AG10803 (cell line): ENCODE measurements around the gene DDX31.
"Not testable (repeated sequence)": the region's sequence is repeated elsewhere in the genome, so short reads cannot be mapped to it uniquely, and the experiment has no call there.

ENCODE experiments used
- DNase-seq: peaks from one replicate; pipeline ENCODE4 v3.0.0; 2010; ENCODE audit warnings: low read depth
- H3K4me3 ChIP-seq: 2 replicates; pipeline ENCODE4 v1.5.1; 2011; ENCODE audit warnings: mild to moderate bottlenecking, low read length, control low read depth
- TF ChIP-seq, protein P1 (sequence below): conservative IDR thresholded peaks from 2 replicates; pipeline ENCODE4 v1.5.1; 2011; ENCODE audit warnings: mild to moderate bottlenecking, low read length, control low read depth, inconsistent platforms

Gene DDX31

DNA sequence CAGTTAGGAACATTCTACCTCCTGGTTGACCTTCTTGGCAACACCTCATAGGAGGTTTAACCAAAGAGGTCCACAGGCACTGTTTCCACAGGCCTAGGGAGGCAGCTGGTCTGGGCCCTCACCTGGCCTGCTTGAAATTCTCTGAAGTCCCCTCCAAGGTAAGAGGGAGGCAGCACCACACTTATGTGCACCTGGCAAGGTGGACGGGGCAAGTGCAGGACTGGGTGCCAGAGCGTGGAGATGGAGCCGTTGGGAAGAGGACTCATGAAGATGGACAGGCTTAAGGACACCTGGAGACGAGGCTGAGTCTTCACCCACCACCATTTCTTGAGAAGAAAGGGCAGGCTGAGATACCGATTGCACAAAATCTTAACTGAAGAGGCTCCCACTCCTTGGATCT, 94.0 kb downstream of the DDX31 start:
- no peak overlapping the region for H3K4me3 ChIP-seq
- TF ChIP-seq, protein P1, sequence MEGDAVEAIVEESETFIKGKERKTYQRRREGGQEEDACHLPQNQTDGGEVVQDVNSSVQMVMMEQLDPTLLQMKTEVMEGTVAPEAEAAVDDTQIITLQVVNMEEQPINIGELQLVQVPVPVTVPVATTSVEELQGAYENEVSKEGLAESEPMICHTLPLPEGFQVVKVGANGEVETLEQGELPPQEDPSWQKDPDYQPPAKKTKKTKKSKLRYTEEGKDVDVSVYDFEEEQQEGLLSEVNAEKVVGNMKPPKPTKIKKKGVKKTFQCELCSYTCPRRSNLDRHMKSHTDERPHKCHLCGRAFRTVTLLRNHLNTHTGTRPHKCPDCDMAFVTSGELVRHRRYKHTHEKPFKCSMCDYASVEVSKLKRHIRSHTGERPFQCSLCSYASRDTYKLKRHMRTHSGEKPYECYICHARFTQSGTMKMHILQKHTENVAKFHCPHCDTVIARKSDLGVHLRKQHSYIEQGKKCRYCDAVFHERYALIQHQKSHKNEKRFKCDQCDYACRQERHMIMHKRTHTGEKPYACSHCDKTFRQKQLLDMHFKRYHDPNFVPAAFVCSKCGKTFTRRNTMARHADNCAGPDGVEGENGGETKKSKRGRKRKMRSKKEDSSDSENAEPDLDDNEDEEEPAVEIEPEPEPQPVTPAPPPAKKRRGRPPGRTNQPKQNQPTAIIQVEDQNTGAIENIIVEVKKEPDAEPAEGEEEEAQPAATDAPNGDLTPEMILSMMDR, result no peak
- DNase-seq, result no peak

- peak; percentile 64 for DNase-seq
- H3K4me3 ChIP-seq, result no peak overlapping the region
- TF ChIP-seq, protein P1, result peak; percentile 77
These were observed 94.7 kb downstream of the DDX31 start for GRCh38 chr9:132575005-132575609.

DNA sequence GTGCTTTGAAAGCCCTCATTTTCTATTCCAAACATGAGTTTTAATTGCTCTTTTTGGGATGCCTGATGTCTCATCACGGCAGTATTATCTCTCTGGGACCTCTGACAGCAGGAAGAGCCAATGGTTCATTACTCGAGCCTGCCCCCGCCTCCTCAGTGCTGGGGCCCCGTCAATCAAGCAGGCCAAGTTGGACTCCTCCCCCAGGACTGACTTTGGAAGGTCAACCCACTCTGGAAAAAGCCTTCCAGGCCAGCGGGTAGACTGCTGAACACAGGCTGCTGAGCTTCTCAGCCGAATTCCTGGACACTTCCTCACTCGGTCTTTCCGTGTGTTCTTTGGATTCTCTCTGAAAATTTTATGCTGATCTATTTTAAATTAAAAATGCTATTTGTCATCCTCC, 96.9 kb downstream of the DDX31 start:
- H3K4me3 ChIP-seq, result no peak overlapping the region
- TF ChIP-seq, protein P1, result no peak
- peak; percentile 5 for DNase-seq

GRCh38 chr9:132571806-132572600, 97.8 kb downstream of the DDX31 start:
- DNase-seq, result no peak

DNA sequence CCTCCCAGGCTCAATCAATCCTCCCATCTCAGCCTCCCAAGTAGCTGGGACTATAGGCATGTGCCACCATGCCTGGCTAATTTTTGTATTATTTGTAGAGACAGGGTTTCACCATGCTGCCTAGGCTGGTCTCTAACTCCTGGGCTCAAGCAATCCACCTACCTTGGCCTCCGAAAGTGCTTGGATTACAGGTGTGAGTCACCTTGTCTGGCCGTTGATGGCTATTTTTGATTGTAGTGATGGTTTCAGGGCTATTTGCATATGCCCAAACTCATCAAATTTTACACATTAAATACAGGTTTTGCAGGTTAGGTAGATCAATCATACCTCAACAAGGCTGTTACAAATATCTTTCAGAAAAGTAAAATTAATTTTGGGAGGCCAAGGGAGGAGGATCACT, 101.0 kb downstream of the DDX31 start:
- not testable (repeated sequence) for H3K4me3 ChIP-seq, DNase-seq

More at GRCh38 chr9:132571806-132572600, 97.8 kb downstream of the DDX31 start:
- TF ChIP-seq, protein P1, result no peak
- no peak overlapping the region for H3K4me3 ChIP-seq

GRCh38 chr9:132564526-132564925, 105.3 kb downstream of the DDX31 start:
- H3K4me3 ChIP-seq, result no peak overlapping the region
- no peak for DNase-seq
- TF ChIP-seq, protein P1, result no peak

DNA sequence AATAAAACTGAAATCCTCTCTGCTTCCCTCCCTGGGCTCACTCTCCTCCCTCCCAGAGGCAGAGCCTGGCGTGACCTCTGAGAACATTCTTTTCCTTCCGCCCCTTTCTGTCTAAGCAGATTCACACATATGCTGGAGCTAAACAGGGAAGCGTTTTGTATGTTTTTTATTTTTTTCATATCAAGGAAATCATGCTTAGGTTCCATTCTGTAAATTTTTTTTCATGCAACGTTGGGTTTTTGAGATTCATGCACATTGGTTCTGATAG, 107.5 kb downstream of the DDX31 start:
- TF ChIP-seq, protein P1, result no peak
- no peak overlapping the region for H3K4me3 ChIP-seq
- no peak for DNase-seq
